Fibroblast of skin of abdomen (primary cell): ENCODE results near the gene DSTN.

Source experiments
- DNase-seq: peaks from one replicate; pipeline ENCODE4 v3.0.0-alpha.2; 2013

The DSTN gene

GRCh38 chr20:17638835-17639407 is 69.0 kb downstream of the DSTN start:
- no peak for DNase-seq

GRCh38 chr20:17640146-17640874 is 70.4 kb downstream of the DSTN start:
- no peak for DNase-seq

GRCh38 chr20:17640875-17641378 is 71.1 kb downstream of the DSTN start:
- no peak for DNase-seq

GRCh38 chr20:17641520-17641964 is 71.7 kb downstream of the DSTN start:
- DNase-seq, result no peak

- no peak for DNase-seq
These were observed 72.1 kb downstream of the DSTN start for GRCh38 chr20:17641993-17642392.

GRCh38 chr20:17642404-17643269 is 72.8 kb downstream of the DSTN start:
- no peak for DNase-seq

GRCh38 chr20:17643531-17644188 is 73.8 kb downstream of the DSTN start:
- no peak for DNase-seq

GRCh38 chr20:17644451-17644850 is 74.6 kb downstream of the DSTN start:
- no peak for DNase-seq

GRCh38 chr20:17645010-17645409 is 75.1 kb downstream of the DSTN start:
- DNase-seq, result no peak

- DNase-seq, result no peak
These were observed 75.8 kb downstream of the DSTN start for GRCh38 chr20:17645546-17646208.

- no peak for DNase-seq
These were observed 76.5 kb downstream of the DSTN start for GRCh38 chr20:17646209-17646960.

GRCh38 chr20:17646961-17647301 is 77.1 kb downstream of the DSTN start:
- DNase-seq, result no peak

- no peak for DNase-seq
These were observed 77.8 kb downstream of the DSTN start for GRCh38 chr20:17647391-17648314.

- DNase-seq, result no peak
These were observed 78.4 kb downstream of the DSTN start for GRCh38 chr20:17648315-17648646.

GRCh38 chr20:17648791-17649730 is 79.2 kb downstream of the DSTN start:
- DNase-seq, result no peak

GRCh38 chr20:17650301-17651128 is 80.6 kb downstream of the DSTN start:
- no peak for DNase-seq

GRCh38 chr20:17651129-17651759 is 81.4 kb downstream of the DSTN start:
- peak; percentile 45 for DNase-seq
